HG02759 (cell line): ENCODE measurements around the gene KCNMB2.

ENCODE experiments used
- ATAC-seq: cut with Tn5 transposase; IDR thresholded peaks from one replicate; pipeline ENCODE4 v1.9.1; 2021; ENCODE audit warnings: mild to moderate bottlenecking, moderate library complexity; ENCODE audit not compliant: unreplicated experiment

Gene KCNMB2

DNA sequence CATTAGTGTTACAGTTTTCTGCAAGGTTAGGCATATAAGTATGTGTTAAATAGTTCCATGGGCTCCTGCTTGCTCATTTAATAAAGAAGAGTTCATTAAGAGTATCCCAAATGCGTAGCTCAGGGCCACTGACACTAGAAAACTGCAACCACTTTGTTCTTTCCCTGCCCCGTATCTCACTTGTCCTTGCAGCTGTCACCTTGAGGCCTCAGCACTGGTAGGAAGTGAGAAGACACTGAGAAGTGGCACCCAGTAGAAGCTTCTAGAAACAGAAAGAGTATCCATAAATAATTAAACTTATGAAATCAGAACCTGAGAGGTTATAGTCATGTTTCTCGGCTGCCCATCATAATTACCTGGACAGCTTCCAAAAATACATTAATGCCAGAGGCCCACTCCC lies 266.0 kb downstream of the KCNMB2 start:
- no peak for ATAC-seq

DNA sequence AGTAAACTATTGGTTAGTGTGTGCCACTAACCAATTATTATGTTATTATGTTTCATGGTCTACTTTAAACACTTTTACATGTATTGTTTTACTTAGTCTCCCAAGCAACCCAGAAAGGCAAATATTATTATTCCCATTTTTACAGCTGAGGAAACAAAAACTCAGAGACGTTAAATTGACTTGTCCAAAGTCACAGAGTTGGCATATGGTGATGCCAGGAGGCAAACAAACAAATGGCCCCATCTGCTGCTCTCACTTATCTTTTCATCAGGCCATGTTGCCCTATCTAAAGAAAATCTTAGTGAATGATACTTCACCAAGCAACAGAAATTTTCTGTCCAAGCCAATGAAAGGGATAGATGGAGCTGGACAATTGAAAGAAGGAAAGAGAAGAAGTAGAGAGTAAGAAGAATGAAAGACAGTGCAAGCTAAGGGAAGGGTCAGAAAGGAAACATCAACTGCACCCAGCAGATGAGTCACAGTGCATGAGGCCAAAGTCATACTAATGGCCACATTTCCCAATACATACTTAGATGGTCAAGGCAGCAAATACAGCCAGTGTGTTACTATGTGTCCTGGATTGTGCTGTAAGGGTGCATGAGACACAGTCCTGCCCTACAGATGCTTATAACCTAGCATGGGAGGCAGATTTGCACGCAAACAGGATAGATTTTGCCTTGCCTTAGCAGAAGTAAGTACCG lies 266.9 kb downstream of the KCNMB2 start:
- no peak for ATAC-seq

- ATAC-seq, result no peak
These were observed 268.4 kb downstream of the KCNMB2 start for GRCh38 chr3:178804606-178805005.

- no peak for ATAC-seq
These were observed 269.5 kb downstream of the KCNMB2 start for GRCh38 chr3:178805741-178806140.

DNA sequence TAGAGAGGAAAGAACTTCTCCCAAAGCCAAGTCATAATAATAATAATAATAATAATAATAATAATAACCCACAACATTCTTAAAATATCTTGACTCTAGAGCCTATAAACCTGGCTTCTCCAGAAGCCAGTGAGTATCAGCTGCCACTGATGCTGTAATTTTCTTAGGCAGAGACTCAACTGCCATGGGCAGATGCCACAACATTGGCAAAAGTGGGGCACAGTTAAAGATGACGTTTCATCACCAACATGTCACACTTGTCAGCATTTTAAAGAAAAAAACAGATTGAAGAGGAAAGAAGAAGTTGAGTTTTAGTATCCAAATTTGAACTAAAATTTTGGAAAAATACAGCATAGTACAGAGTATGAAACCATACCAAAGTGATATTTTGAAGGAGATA lies 270.4 kb downstream of the KCNMB2 start:
- ATAC-seq, result no peak

- no peak for ATAC-seq
These were observed 271.5 kb downstream of the KCNMB2 start for GRCh38 chr3:178807694-178808093.

- no peak for ATAC-seq
These were observed 272.5 kb downstream of the KCNMB2 start for GRCh38 chr3:178808748-178809147.

- ATAC-seq, result no peak
These were observed 273.9 kb downstream of the KCNMB2 start for GRCh38 chr3:178810181-178810580.

- no peak for ATAC-seq
These were observed 286.5 kb downstream of the KCNMB2 start for GRCh38 chr3:178822722-178823121.

DNA sequence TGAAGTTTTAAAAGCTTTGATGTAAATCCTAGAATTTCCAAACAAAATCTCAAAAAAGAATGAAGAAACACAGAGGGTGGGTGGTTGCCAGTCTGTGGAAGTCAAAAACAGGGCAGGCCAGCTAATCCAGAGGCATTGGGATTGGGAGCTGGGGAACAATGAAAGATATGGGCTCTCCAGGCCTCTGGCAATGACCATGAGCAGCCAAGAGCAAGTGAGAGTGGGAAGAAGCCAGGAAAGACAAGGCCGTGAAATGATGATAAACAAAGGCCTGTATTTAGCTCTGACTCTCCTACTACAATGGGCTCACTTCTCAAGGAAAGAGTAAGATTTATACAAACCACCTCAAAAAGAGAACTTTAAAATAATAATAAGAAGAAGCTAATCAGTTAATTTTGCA lies 286.9 kb downstream of the KCNMB2 start:
- no peak for ATAC-seq

DNA sequence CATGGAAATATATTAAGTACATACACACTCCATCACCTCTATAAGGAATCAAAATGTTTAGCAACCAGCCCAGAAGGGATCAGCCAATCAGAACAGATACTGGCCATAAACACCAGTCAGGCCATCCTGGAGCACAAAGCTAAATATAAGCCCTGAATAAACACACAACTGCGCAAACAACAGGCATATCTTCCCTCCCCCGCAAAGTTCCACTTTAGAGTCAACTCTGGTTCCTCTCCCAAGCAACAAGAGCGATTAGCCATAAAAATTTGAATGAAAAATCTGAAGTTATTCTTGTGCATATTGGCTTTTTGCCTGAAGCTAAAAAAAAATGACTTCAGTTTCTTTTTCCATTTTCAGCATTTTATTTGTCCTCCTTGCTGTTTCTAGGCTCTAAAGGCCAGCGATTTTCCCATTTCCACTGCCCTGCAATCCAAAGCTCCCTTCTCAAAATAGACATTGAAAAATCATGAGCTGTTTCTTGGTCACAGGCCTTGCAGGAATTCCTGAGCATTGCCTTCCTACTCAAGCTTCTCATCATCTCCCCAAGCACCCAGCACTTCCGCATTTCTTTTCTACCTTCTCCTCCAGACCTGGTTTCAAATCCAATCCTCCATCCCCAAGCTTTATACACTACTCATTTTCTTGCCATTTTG lies 287.5 kb downstream of the KCNMB2 start:
- no peak for ATAC-seq

- no peak for ATAC-seq
These were observed 290.3 kb downstream of the KCNMB2 start for GRCh38 chr3:178826435-178827123.

- ATAC-seq, result no peak
These were observed 291.1 kb downstream of the KCNMB2 start for GRCh38 chr3:178827285-178827856.

GRCh38 chr3:178833695-178834094 lies 297.5 kb downstream of the KCNMB2 start:
- ATAC-seq, result no peak

- ATAC-seq, result no peak
These were observed 298.8 kb downstream of the KCNMB2 start for GRCh38 chr3:178835033-178835432.

DNA sequence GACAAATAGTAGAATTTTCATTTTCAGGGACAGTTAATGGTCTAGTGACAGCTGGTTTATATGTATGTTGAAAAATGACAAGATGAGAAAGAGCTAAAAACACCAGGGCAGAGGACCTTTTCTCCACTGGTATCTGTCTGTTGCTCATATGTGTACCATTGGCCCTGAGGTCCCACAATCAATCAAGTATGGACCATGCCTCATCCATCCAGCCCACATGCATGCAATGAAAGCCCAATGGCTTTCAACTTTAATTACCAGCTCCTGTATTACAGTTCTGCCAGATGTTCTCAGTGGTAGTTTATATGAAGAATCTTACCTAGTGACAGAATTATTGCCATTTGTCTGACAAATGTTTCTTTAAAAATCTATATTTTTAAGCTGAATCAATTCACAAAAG lies 301.3 kb downstream of the KCNMB2 start:
- ATAC-seq, result no peak

DNA sequence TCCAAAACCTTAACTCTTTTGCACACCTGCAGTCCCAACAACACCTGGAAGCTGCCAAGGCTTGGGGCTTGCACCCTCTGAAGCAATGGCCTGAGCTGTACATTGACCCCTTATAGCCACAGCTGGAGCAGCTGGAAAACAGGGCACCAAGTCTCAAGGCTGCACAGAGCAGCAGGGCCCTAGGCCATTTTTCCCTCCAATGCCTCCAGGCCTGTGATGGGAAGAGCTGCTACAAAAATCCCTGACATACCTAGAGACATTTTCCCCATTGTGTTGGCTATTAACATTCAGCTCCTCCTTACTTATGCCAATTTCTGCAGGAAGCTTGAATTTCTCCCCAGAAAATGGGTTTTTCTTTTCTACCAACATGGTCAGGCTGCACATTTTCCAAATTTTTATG lies 304.4 kb downstream of the KCNMB2 start:
- no peak for ATAC-seq

- ATAC-seq, result no peak
These were observed 304.8 kb downstream of the KCNMB2 start for GRCh38 chr3:178841011-178841410.

GRCh38 chr3:178844916-178845315 lies 308.7 kb downstream of the KCNMB2 start:
- no peak for ATAC-seq

DNA sequence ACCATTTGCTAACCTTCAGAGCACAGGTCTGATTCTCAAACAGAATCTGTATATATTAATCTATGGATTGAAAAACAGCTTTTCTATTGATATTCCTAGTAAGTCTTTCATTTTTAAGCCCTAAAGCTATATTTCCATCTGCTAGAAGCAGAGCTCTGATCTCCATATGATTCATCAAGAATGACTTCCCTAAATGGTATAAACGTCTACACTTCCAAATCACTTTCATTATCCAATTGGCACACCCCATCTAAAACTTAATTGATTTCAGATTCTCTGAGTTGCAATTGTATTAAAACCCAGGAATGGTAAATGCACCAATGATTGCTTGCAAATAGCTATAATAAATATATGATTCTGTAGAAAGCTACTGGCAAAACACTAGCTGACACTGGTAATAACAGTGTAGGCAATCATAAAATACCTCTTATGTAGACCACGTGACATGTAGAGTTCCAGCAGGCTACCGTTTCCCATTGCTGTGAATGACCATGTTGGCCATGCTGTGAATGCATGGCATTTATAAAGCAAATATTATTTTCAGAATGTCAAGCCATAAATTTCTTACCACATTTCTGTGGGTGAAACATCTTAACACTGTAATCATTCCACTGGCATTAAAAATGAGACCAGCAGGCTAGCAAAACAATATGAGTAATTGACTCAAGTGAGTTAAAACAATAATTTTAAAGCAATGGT lies 309.3 kb downstream of the KCNMB2 start:
- no peak for ATAC-seq

- ATAC-seq, result no peak
These were observed 311.0 kb downstream of the KCNMB2 start for GRCh38 chr3:178847190-178847589.
